ENCODE measurements around the gene GATM. TPM values are rescaled to one million over a fixed set of nuclear protein-coding genes. Genes with fewer than 3 reads are reported as not detected.

Gene GATM
- polyA plus RNA-seq (2013, experiment 1 of 4): 9.0 TPM
- 9.7 TPM for polyA plus RNA-seq (2013, experiment 2 of 4)
- polyA plus RNA-seq (2013, experiment 3 of 4): 9.1 TPM
- 8.9 TPM for polyA plus RNA-seq (2013, experiment 4 of 4)

GRCh38 chr15:45378149-45378912 lies at the start of gene GATM:
GATM (minus strand) TSS chr15:45378544; CDS start chr15:45378453, 91 bp downstream.
- WGBS, 2 experiments: 1% methylated on average over 87 of the region's 87 CpGs
- Histone ChIP-seq H3K27ac (ENCODE audit: insufficient read depth, low read depth, low read length, poor library complexity, severe bottlenecking) (no peak within 1 kb of the TSS), H3K4me1 (ENCODE audit: control insufficient read depth, insufficient read depth, low read length) (peaks cover 13% of the 10 kb centered on the region), H3K4me3 (ENCODE audit: insufficient read depth, low read depth, low read length) (peak within 1 kb of the TSS; percentile 41), H3K27me3 (ENCODE audit: control insufficient read depth, insufficient read depth, low read length, poor library complexity, severe bottlenecking) (peaks cover 78% of the 10 kb centered on the region), H3K9me3 (ENCODE audit: control insufficient read depth, low read length) (no peaks in the 10 kb centered on the region), H3K36me3 (ENCODE audit: control insufficient read depth, insufficient read depth, low read length) (no peaks in the 10 kb centered on the region)

GRCh38 chr15:45427085-45427484 lies 48.7 kb upstream of the GATM start:
- 92 to 96% methylated on average over 11 of the region's 11 CpGs for WGBS, 2 experiments
- no peaks in the 10 kb centered on the region for H3K4me1 ChIP-seq (ENCODE audit: control insufficient read depth, insufficient read depth, low read length)
- no peaks in the 10 kb centered on the region for H3K9me3 ChIP-seq (ENCODE audit: control insufficient read depth, low read length)
- H3K27me3 ChIP-seq (ENCODE audit: control insufficient read depth, insufficient read depth, low read length, poor library complexity, severe bottlenecking): peaks cover 28% of the 10 kb centered on the region
- no peaks in the 10 kb centered on the region for H3K36me3 ChIP-seq (ENCODE audit: control insufficient read depth, insufficient read depth, low read length)
- no peak overlapping the region for H3K4me3 ChIP-seq (ENCODE audit: insufficient read depth, low read depth, low read length)
- H3K27ac ChIP-seq (ENCODE audit: insufficient read depth, low read depth, low read length, poor library complexity, severe bottlenecking): no peak overlapping the region

- no peaks in the 10 kb centered on the region for H3K4me1 ChIP-seq (ENCODE audit: control insufficient read depth, insufficient read depth, low read length)
- peaks cover 8% of the 10 kb centered on the region for H3K27me3 ChIP-seq (ENCODE audit: control insufficient read depth, insufficient read depth, low read length, poor library complexity, severe bottlenecking)
- H3K4me3 ChIP-seq (ENCODE audit: insufficient read depth, low read depth, low read length): no peak overlapping the region
- H3K36me3 ChIP-seq (ENCODE audit: control insufficient read depth, insufficient read depth, low read length): peaks cover 1% of the 10 kb centered on the region
- H3K27ac ChIP-seq (ENCODE audit: insufficient read depth, low read depth, low read length, poor library complexity, severe bottlenecking): no peak overlapping the region
- no peaks in the 10 kb centered on the region for H3K9me3 ChIP-seq (ENCODE audit: control insufficient read depth, low read length)
- 90% methylated on average over 7 of the region's 7 CpGs for WGBS, 2 experiments
These were observed 46.8 kb upstream of the GATM start for GRCh38 chr15:45425135-45425534.

- Histone ChIP-seq H3K9me3 (ENCODE audit: control insufficient read depth, low read length) (no peaks in the 10 kb centered on the region), H3K27ac (ENCODE audit: insufficient read depth, low read depth, low read length, poor library complexity, severe bottlenecking) (no peak overlapping the region), H3K27me3 (ENCODE audit: control insufficient read depth, insufficient read depth, low read length, poor library complexity, severe bottlenecking) (peaks cover 4% of the 10 kb centered on the region), H3K4me3 (ENCODE audit: insufficient read depth, low read depth, low read length) (no peak overlapping the region), H3K36me3 (ENCODE audit: control insufficient read depth, insufficient read depth, low read length) (peaks cover 8% of the 10 kb centered on the region), H3K4me1 (ENCODE audit: control insufficient read depth, insufficient read depth, low read length) (no peaks in the 10 kb centered on the region)
- 89 to 98% methylated on average over 2 of the region's 2 CpGs for WGBS, 2 experiments
These were observed 46.1 kb upstream of the GATM start for GRCh38 chr15:45424429-45424828.

- Histone ChIP-seq H3K36me3 (ENCODE audit: control insufficient read depth, insufficient read depth, low read length) (peaks cover 34% of the 10 kb centered on the region), H3K27ac (ENCODE audit: insufficient read depth, low read depth, low read length, poor library complexity, severe bottlenecking) (no peak overlapping the region), H3K4me1 (ENCODE audit: control insufficient read depth, insufficient read depth, low read length) (no peaks in the 10 kb centered on the region), H3K4me3 (ENCODE audit: insufficient read depth, low read depth, low read length) (no peak overlapping the region), H3K27me3 (ENCODE audit: control insufficient read depth, insufficient read depth, low read length, poor library complexity, severe bottlenecking) (no peaks in the 10 kb centered on the region), H3K9me3 (ENCODE audit: control insufficient read depth, low read length) (no peaks in the 10 kb centered on the region)
- 97 to 99% methylated on average over 6 to 7 of the region's 7 CpGs for WGBS, 2 experiments
These were observed 39.1 kb upstream of the GATM start for GRCh38 chr15:45417303-45417950.

- Histone ChIP-seq H3K4me1 (ENCODE audit: control insufficient read depth, insufficient read depth, low read length) (no peaks in the 10 kb centered on the region), H3K36me3 (ENCODE audit: control insufficient read depth, insufficient read depth, low read length) (peaks cover 42% of the 10 kb centered on the region), H3K4me3 (ENCODE audit: insufficient read depth, low read depth, low read length) (no peak overlapping the region), H3K9me3 (ENCODE audit: control insufficient read depth, low read length) (no peaks in the 10 kb centered on the region), H3K27ac (ENCODE audit: insufficient read depth, low read depth, low read length, poor library complexity, severe bottlenecking) (no peak overlapping the region), H3K27me3 (ENCODE audit: control insufficient read depth, insufficient read depth, low read length, poor library complexity, severe bottlenecking) (no peaks in the 10 kb centered on the region)
- 90 to 91% methylated on average over 5 of the region's 5 CpGs for WGBS, 2 experiments
These were observed 36.0 kb upstream of the GATM start for GRCh38 chr15:45414215-45414885.

GRCh38 chr15:45409596-45409995 lies 31.3 kb upstream of the GATM start:
- H3K4me1 ChIP-seq (ENCODE audit: control insufficient read depth, insufficient read depth, low read length): no peaks in the 10 kb centered on the region
- H3K27me3 ChIP-seq (ENCODE audit: control insufficient read depth, insufficient read depth, low read length, poor library complexity, severe bottlenecking): no peaks in the 10 kb centered on the region
- 88 to 94% methylated on average over 4 of the region's 5 CpGs for WGBS, 2 experiments
- no peak overlapping the region for H3K27ac ChIP-seq (ENCODE audit: insufficient read depth, low read depth, low read length, poor library complexity, severe bottlenecking)
- H3K9me3 ChIP-seq (ENCODE audit: control insufficient read depth, low read length): no peaks in the 10 kb centered on the region
- H3K4me3 ChIP-seq (ENCODE audit: insufficient read depth, low read depth, low read length): no peak overlapping the region
- peaks cover 43% of the 10 kb centered on the region for H3K36me3 ChIP-seq (ENCODE audit: control insufficient read depth, insufficient read depth, low read length)

GRCh38 chr15:45407786-45408185 lies 29.4 kb upstream of the GATM start:
- peaks cover 33% of the 10 kb centered on the region for H3K36me3 ChIP-seq (ENCODE audit: control insufficient read depth, insufficient read depth, low read length)
- H3K9me3 ChIP-seq (ENCODE audit: control insufficient read depth, low read length): no peaks in the 10 kb centered on the region
- H3K4me1 ChIP-seq (ENCODE audit: control insufficient read depth, insufficient read depth, low read length): peaks cover 11% of the 10 kb centered on the region
- H3K27me3 ChIP-seq (ENCODE audit: control insufficient read depth, insufficient read depth, low read length, poor library complexity, severe bottlenecking): no peaks in the 10 kb centered on the region
- 100% methylated on average over 1 of the region's 1 CpG; no CpG with 5 or more reads in 1 of the 2 experiments for WGBS, 2 experiments
- H3K4me3 ChIP-seq (ENCODE audit: insufficient read depth, low read depth, low read length): no peak overlapping the region
- no peak overlapping the region for H3K27ac ChIP-seq (ENCODE audit: insufficient read depth, low read depth, low read length, poor library complexity, severe bottlenecking)

- H3K36me3 ChIP-seq (ENCODE audit: control insufficient read depth, insufficient read depth, low read length): peaks cover 11% of the 10 kb centered on the region
- H3K9me3 ChIP-seq (ENCODE audit: control insufficient read depth, low read length): no peaks in the 10 kb centered on the region
- peak overlapping the region; percentile 64 for H3K27ac ChIP-seq (ENCODE audit: insufficient read depth, low read depth, low read length, poor library complexity, severe bottlenecking)
- 1% methylated on average over 79 of the region's 79 CpGs for WGBS, 2 experiments
- H3K4me3 ChIP-seq (ENCODE audit: insufficient read depth, low read depth, low read length): peak overlapping the region; percentile 71
- no peaks in the 10 kb centered on the region for H3K27me3 ChIP-seq (ENCODE audit: control insufficient read depth, insufficient read depth, low read length, poor library complexity, severe bottlenecking)
- H3K4me1 ChIP-seq (ENCODE audit: control insufficient read depth, insufficient read depth, low read length): peaks cover 11% of the 10 kb centered on the region
These were observed 24.9 kb upstream of the GATM start for GRCh38 chr15:45402955-45403877.

All from ectodermal cell (in vitro differentiated cells).